GOT3 (cell line): Measurements from ENCODE around the gene MEGF6.

Experiments
- DNase-seq: peaks from one replicate; lab custom pipeline; 2025; ENCODE audit warnings: mixed read lengths; lab: John Stamatoyannopoulos, UW

MEGF6 gene

GRCh38 chr1:3440711-3441409 is 170.4 kb downstream of the MEGF6 start:
- DNase-seq: no peak

- no peak for DNase-seq
These were observed 171.0 kb downstream of the MEGF6 start for GRCh38 chr1:3440300-3440681.
